ENCODE measurements around the gene PHKA1. TPM values are rescaled to one million over a fixed set of nuclear protein-coding genes. Genes with fewer than 3 reads are reported as not detected.

PHKA1 gene
- total RNA-seq, 4 donors from 2014 or later = 0.76 to 4.0 (median 2.5) TPM

DNA sequence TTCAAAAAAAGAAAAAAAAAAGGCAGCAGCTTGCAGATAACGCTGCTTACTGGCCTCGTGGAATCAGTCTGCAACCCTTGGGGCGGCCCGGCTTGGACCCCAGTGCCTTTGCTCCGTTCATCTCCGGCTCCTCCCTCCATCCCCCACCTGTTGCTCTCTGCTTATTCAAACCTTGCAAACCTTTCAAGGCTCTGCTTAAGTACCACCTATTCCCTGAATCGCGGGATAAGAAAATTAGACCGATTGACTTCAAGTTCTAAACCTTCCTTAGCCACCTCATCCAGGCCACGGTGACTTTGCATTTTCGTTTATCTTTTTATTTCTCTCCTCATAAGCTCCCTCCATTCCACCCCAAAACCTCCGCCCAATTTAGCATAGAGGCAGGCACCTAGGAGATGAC lies 1.4 kb upstream of the PHKA1 start:
- no peak overlapping the region for H3K4me3 ChIP-seq (ENCODE audit: low read depth, poor library complexity, severe bottlenecking)
- no peak for DNase-seq (ENCODE audit: low spot score in 2 of 2)
- intact Hi-C loops (cut with DNase I; ENCODE audit: low total_unique reads) = no loop called here
- TF ChIP-seq, protein P1, sequence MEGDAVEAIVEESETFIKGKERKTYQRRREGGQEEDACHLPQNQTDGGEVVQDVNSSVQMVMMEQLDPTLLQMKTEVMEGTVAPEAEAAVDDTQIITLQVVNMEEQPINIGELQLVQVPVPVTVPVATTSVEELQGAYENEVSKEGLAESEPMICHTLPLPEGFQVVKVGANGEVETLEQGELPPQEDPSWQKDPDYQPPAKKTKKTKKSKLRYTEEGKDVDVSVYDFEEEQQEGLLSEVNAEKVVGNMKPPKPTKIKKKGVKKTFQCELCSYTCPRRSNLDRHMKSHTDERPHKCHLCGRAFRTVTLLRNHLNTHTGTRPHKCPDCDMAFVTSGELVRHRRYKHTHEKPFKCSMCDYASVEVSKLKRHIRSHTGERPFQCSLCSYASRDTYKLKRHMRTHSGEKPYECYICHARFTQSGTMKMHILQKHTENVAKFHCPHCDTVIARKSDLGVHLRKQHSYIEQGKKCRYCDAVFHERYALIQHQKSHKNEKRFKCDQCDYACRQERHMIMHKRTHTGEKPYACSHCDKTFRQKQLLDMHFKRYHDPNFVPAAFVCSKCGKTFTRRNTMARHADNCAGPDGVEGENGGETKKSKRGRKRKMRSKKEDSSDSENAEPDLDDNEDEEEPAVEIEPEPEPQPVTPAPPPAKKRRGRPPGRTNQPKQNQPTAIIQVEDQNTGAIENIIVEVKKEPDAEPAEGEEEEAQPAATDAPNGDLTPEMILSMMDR (IDR thresholded peaks at IDR 0.05) = no peak
- no peak for TF ChIP-seq POLR2A (IDR thresholded peaks at IDR 0.05)
- 79 to 88% methylated on average over 12 of the region's 12 CpGs for WGBS, 2 donors

- DNase-seq (ENCODE audit: low spot score in 2 of 2) = peak; percentile 18 to 86
- no peak for TF ChIP-seq POLR2A (IDR thresholded peaks at IDR 0.05)
- TF ChIP-seq, protein P1 (IDR thresholded peaks at IDR 0.05) = no peak
Measured at GRCh38 chrX:72714478-72714916, 391 bp upstream of the PHKA1 start.

GRCh38 chrX:72713130-72713529 lies 976 bp downstream of the PHKA1 start:
- intact Hi-C loops (cut with DNase I; ENCODE audit: low total_unique reads) = no loop called here
- H3K4me3 ChIP-seq (ENCODE audit: low read depth, poor library complexity, severe bottlenecking) = no peak overlapping the region
- no peak for TF ChIP-seq POLR2A (IDR thresholded peaks at IDR 0.05)
- TF ChIP-seq, protein P1 (IDR thresholded peaks at IDR 0.05) = no peak
- DNase-seq (ENCODE audit: low spot score in 2 of 2) = no peak
- WGBS, 2 donors = 42 to 50% methylated on average over 3 of the region's 3 CpGs

More at GRCh38 chrX:72714478-72714916, 391 bp upstream of the PHKA1 start:
- intact Hi-C loops (cut with DNase I; ENCODE audit: low total_unique reads) = no loop called here
- H3K4me3 ChIP-seq (ENCODE audit: low read depth, poor library complexity, severe bottlenecking) = peak overlapping the region; percentile 30
- 2 to 28% methylated on average over 9 to 13 of the region's 13 CpGs for WGBS, 2 donors

GRCh38 chrX:72712094-72712755 lies 1.9 kb downstream of the PHKA1 start:
- no peak overlapping the region for H3K4me3 ChIP-seq (ENCODE audit: low read depth, poor library complexity, severe bottlenecking)
- TF ChIP-seq, protein P1 (IDR thresholded peaks at IDR 0.05) = no peak
- no peak for TF ChIP-seq POLR2A (IDR thresholded peaks at IDR 0.05)
- intact Hi-C loops (cut with DNase I; ENCODE audit: low total_unique reads) = no loop called here
- DNase-seq (ENCODE audit: low spot score in 2 of 2) = no peak
- WGBS, 2 donors = 54 to 60% methylated on average over 2 of the region's 2 CpGs

DNA sequence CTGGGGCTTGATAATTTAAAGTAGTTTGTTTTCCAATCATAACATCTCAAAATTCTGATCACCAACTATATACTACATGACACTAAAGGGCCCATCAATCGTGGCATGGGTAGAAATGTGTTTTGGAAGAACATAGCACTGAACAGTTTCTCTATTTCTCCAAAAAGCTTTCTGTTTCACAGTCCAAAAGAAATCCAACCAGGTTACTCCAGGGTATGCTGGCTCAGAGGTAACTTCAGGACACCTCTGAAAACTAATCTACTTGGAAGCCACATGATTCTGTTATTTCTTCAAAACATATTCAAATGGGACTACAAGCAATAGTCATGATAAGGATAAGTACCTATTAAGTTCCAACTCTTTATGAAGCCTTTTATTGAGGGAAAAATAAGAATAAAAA lies 8.3 kb downstream of the PHKA1 start:
- H3K4me3 ChIP-seq (ENCODE audit: low read depth, poor library complexity, severe bottlenecking) = no peak overlapping the region
- WGBS, 2 donors = 41 to 71% methylated on average over 1 of the region's 1 CpG
- intact Hi-C loops (cut with DNase I; ENCODE audit: low total_unique reads) = no loop called here
- DNase-seq (ENCODE audit: low spot score in 2 of 2) = no peak
- no peak for TF ChIP-seq POLR2A (IDR thresholded peaks at IDR 0.05)
- TF ChIP-seq, protein P1 (IDR thresholded peaks at IDR 0.05) = no peak

GRCh38 chrX:72705111-72705510 lies 9.0 kb downstream of the PHKA1 start:
- no peak for DNase-seq (ENCODE audit: low spot score in 2 of 2)
- intact Hi-C loops (cut with DNase I; ENCODE audit: low total_unique reads) = no loop called here
- no peak for TF ChIP-seq POLR2A (IDR thresholded peaks at IDR 0.05)
- TF ChIP-seq, protein P1 (IDR thresholded peaks at IDR 0.05) = no peak

More at GRCh38 chrX:72705111-72705510, 9.0 kb downstream of the PHKA1 start:
- no peak overlapping the region for H3K4me3 ChIP-seq (ENCODE audit: low read depth, poor library complexity, severe bottlenecking)

All from lower leg skin (tissue), 4 donors.